GM12892 (cell line): Measurements from ENCODE around the gene INPP4A.
A peak's percentile ranks its signal among the peaks of the same experiment; 100 is the strongest.

Experiments
- DNase-seq: peaks from one replicate; pipeline ENCODE4 v3.0.0; 2011; ENCODE audit not compliant: insufficient read length
- FAIRE-seq: peaks from 2 replicates; lab custom pipeline; 2011; peaks lifted over from hg19 to GRCh38; lab: Jason Lieb, UNC
- POLR2A ChIP-seq: IDR thresholded peaks from 2 replicates; pipeline ENCODE4 v1.6.1; 2011; ENCODE audit warnings: low read depth, low read length, control low read depth
- POLR2AphosphoS5 ChIP-seq: IDR thresholded peaks from 2 replicates; pipeline ENCODE4 v1.6.1; 2011; ENCODE audit warnings: low read depth, low read length, control low read depth
- TAF1 ChIP-seq: IDR thresholded peaks from 2 replicates; pipeline ENCODE4 v1.6.1; 2011; ENCODE audit warnings: low read depth, mild to moderate bottlenecking, control low read depth, low read length, borderline replicate concordance

The INPP4A gene

GRCh38 chr2:98474979-98475632, 30.4 kb downstream of the INPP4A start:
- DNase-seq, result no peak
- TF ChIP-seq POLR2AphosphoS5 (no peak), POLR2A (no peak), TAF1 (no peak)
- peak; percentile 44 for FAIRE-seq

- TF ChIP-seq TAF1 (no peak), POLR2A (0 out of 2 replicates have a peak, but pooled peaks have one; percentile 13), POLR2AphosphoS5 (no peak; the same call in 1 of the 2 replicates)
- FAIRE-seq (peak; percentile 93), DNase-seq (no peak)
Observed at GRCh38 chr2:98476192-98476868, 31.7 kb downstream of the INPP4A start.

- FAIRE-seq (no peak), DNase-seq (no peak)
- no peak for TF ChIP-seq TAF1
- peak; percentile 39; the same call in 1 of the 2 replicates for TF ChIP-seq POLR2AphosphoS5
Observed at GRCh38 chr2:98477036-98477435, 32.4 kb downstream of the INPP4A start.

- DNase-seq (no peak), FAIRE-seq (no peak)
- TF ChIP-seq POLR2A (no peak), POLR2AphosphoS5 (no peak), TAF1 (no peak)
Observed at GRCh38 chr2:98477506-98477905, 32.8 kb downstream of the INPP4A start.

GRCh38 chr2:98478088-98478551, 33.5 kb downstream of the INPP4A start:
- FAIRE-seq (no peak), DNase-seq (no peak)
- TF ChIP-seq POLR2AphosphoS5 (no peak), TAF1 (no peak), POLR2A (no peak)

GRCh38 chr2:98478907-98479306, 34.2 kb downstream of the INPP4A start:
- TF ChIP-seq POLR2AphosphoS5, result no peak
- no peak for TF ChIP-seq TAF1
- no peak for TF ChIP-seq POLR2A
- no peak for FAIRE-seq
- DNase-seq, result no peak

- FAIRE-seq, result peak; percentile 82
- TF ChIP-seq POLR2AphosphoS5 (no peak), TAF1 (no peak), POLR2A (no peak; the same call in 1 of the 2 replicates)
Observed at GRCh38 chr2:98479371-98479770, 34.7 kb downstream of the INPP4A start.

GRCh38 chr2:98479959-98480524, 35.4 kb downstream of the INPP4A start:
- TF ChIP-seq POLR2AphosphoS5 (no peak), POLR2A (peak; percentile 44; the same call in 1 of the 2 replicates), TAF1 (no peak)
- peak; percentile 14 for FAIRE-seq
- no peak for DNase-seq

More at GRCh38 chr2:98479371-98479770, 34.7 kb downstream of the INPP4A start:
- no peak for DNase-seq

GRCh38 chr2:98480598-98480997, 35.9 kb downstream of the INPP4A start:
- no peak for DNase-seq
- no peak for FAIRE-seq
- TF ChIP-seq TAF1 (no peak), POLR2A (no peak), POLR2AphosphoS5 (no peak)

GRCh38 chr2:98482362-98482761, 37.7 kb downstream of the INPP4A start:
- TF ChIP-seq TAF1, result no peak
- no peak for TF ChIP-seq POLR2A
- no peak for TF ChIP-seq POLR2AphosphoS5
- DNase-seq (no peak), FAIRE-seq (no peak)

- FAIRE-seq (peak; percentile 96), DNase-seq (no peak)
- TF ChIP-seq TAF1, result no peak
- peak; percentile 76 for TF ChIP-seq POLR2AphosphoS5
- peak; percentile 68 for TF ChIP-seq POLR2A
Observed at GRCh38 chr2:98483257-98483861, 38.7 kb downstream of the INPP4A start.

GRCh38 chr2:98484121-98484557, 39.5 kb downstream of the INPP4A start:
- DNase-seq (no peak), FAIRE-seq (peak; percentile 5)
- TF ChIP-seq POLR2AphosphoS5 (no peak), POLR2A (no peak), TAF1 (no peak)
